Lung (tissue), 16 donors: ENCODE measurements around the gene MRGPRX1. TPM values are rescaled to one million over a fixed set of nuclear protein-coding genes. Genes with fewer than 3 reads are reported as not detected.

ENCODE experiments used
- ATAC-seq: fragments of 200-7000 bp; cut with Tn5 transposase; one replicate; pipeline ENCODE4 v1.9.1; 2020; ENCODE audit warnings: moderate number of reproducible peaks; ENCODE audit not compliant: insufficient read depth, low FRiP score
- DNase-seq, 3 donors: peaks; one replicate each; pipeline ENCODE4 v3.0.0-alpha.2; 2013 to 2017
- H3K27ac ChIP-seq, 2 donors: one replicate each; pipeline ENCODE4 v1.5.1; 2013; ENCODE audit warnings: mild to moderate bottlenecking in 2 of 2, moderate library complexity in 2 of 2, control low read depth in 1 of 2, inconsistent platforms in 1 of 2, low read depth in 1 of 2, low read length in 1 of 2
- H3K27me3 ChIP-seq, 3 donors: one replicate each; pipeline ENCODE4 v1.5.1; 2013; ENCODE audit warnings: low read length in 2 of 3; ENCODE audit not compliant: control insufficient read depth in 3 of 3, insufficient read depth in 3 of 3
- H3K36me3 ChIP-seq, 4 donors: one replicate each; pipeline ENCODE4 v1.5.1; 2013; ENCODE audit warnings: low read length in 4 of 4, mild to moderate bottlenecking in 1 of 4, moderate library complexity in 1 of 4; ENCODE audit not compliant: control insufficient read depth in 4 of 4, insufficient read depth in 4 of 4
- H3K4me1 ChIP-seq, 5 donors: one replicate each; pipeline ENCODE4 v1.5.1; 2013; ENCODE audit warnings: low read length in 5 of 5, mild to moderate bottlenecking in 2 of 5, moderate library complexity in 1 of 5; ENCODE audit not compliant: control insufficient read depth in 5 of 5, insufficient read depth in 5 of 5
- H3K4me3 ChIP-seq: one replicate; pipeline ENCODE4 v1.5.1; 2013; ENCODE audit warnings: mild to moderate bottlenecking, control low read depth, moderate library complexity
- H3K9ac ChIP-seq, 2 donors: one replicate each; pipeline ENCODE4 v1.5.1; 2013; ENCODE audit warnings: low read length in 2 of 2, control low read depth in 1 of 2; ENCODE audit not compliant: insufficient read depth in 1 of 2
- H3K9me3 ChIP-seq, 4 donors: one replicate each; pipeline ENCODE4 v1.5.1; 2013; ENCODE audit warnings: low read length in 3 of 4, mild to moderate bottlenecking in 1 of 4, moderate library complexity in 1 of 4; ENCODE audit not compliant: control insufficient read depth in 4 of 4, insufficient read depth in 3 of 4
- WGBS, 2 donors: extraction: QIAGEN DNeasy Blood & Tissue Kit; methylation state at CpG; one replicate each; pipeline ENCODE4 v1.1.7; 2013; 5-methylcytosine and 5-hydroxymethylcytosine counted together
- long read RNA-seq, 5 donors: transcript quantifications; one replicate each; lab custom pipeline, GENCODE V29; 2026
- polyA plus RNA-seq, 2 donors: library from polyadenylated mRNA; stranded (reverse); fragments of 200-250 nt; gene quantifications; one replicate each; pipeline ENCODE4 v1.2.1, GENCODE V29; 2013
- total RNA-seq, 2 donors: library from RNA; depleted of rRNA in 1 of 2; stranded (reverse); fragments of >200 nt in 1 of 2; gene quantifications; one replicate each; pipeline ENCODE4 v1.2.1, GENCODE V29; 2014 to 2021
- TF ChIP-seq, protein P1 (sequence below): IDR thresholded peaks from 2 replicates; pipeline ENCODE4 v1.5.1; 2012; ENCODE audit warnings: mild to moderate bottlenecking; ENCODE audit errors: control extremely low read depth, extremely low read depth
- donor health status: control.
- donor health status: control.
- donor health status: Bipolar disorder and iron deficiency.
- donor health status: healthy.
- donor health status: DM: yes; HTN: yes; CAD: no.

Gene MRGPRX1
- total RNA-seq (not detected), polyA plus RNA-seq (not detected)
- long read RNA-seq, donor 1, result 0 reads
- long read RNA-seq, donor 2, result 0 reads
- long read RNA-seq, donor 3, result 0 reads
- long read RNA-seq, donor 4, result 0 reads
- long read RNA-seq, donor 5, result 0 reads

- H3K4me1 ChIP-seq, result no peaks in the 10 kb centered on the region
- H3K27ac ChIP-seq, result no peak within 1 kb of the TSS
- H3K27me3 ChIP-seq, result no peaks in the 10 kb centered on the region
- TF ChIP-seq, protein P1, sequence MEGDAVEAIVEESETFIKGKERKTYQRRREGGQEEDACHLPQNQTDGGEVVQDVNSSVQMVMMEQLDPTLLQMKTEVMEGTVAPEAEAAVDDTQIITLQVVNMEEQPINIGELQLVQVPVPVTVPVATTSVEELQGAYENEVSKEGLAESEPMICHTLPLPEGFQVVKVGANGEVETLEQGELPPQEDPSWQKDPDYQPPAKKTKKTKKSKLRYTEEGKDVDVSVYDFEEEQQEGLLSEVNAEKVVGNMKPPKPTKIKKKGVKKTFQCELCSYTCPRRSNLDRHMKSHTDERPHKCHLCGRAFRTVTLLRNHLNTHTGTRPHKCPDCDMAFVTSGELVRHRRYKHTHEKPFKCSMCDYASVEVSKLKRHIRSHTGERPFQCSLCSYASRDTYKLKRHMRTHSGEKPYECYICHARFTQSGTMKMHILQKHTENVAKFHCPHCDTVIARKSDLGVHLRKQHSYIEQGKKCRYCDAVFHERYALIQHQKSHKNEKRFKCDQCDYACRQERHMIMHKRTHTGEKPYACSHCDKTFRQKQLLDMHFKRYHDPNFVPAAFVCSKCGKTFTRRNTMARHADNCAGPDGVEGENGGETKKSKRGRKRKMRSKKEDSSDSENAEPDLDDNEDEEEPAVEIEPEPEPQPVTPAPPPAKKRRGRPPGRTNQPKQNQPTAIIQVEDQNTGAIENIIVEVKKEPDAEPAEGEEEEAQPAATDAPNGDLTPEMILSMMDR, result no peak
- DNase-seq (no peak), ATAC-seq (no peak)
- H3K4me3 ChIP-seq, result no peak within 1 kb of the TSS
- no peak within 1 kb of the TSS for H3K9ac ChIP-seq
- WGBS, 2 donors, result 73 to 75% methylated on average over 2 of the region's 2 CpGs
- no peaks in the 10 kb centered on the region for H3K36me3 ChIP-seq
- no peaks in the 10 kb centered on the region for H3K9me3 ChIP-seq
Observed at GRCh38 chr11:18939314-18939713, at the start of gene MRGPRX1. Gene MRGPRX1, minus strand, starts transcription at chr11:18939414. Its CDS starts 4,630 bp downstream, at chr11:18934784.

GRCh38 chr11:18987454-18988231 lies 48.4 kb upstream of the MRGPRX1 start:
- ATAC-seq, result no peak
- TF ChIP-seq, protein P1, result no peak
- H3K4me1 ChIP-seq, result no peaks in the 10 kb centered on the region
- H3K27me3 ChIP-seq, result no peaks in the 10 kb centered on the region
- H3K36me3 ChIP-seq, result no peaks in the 10 kb centered on the region
- WGBS, 2 donors, result 89 to 91% methylated on average over 9 of the region's 9 CpGs
- no peak for DNase-seq
- no peak overlapping the region for H3K4me3 ChIP-seq
- H3K9me3 ChIP-seq, result peaks cover 0 to 4% (median 0%) of the 10 kb centered on the region in 4 donors
- no peak overlapping the region for H3K27ac ChIP-seq
- H3K9ac ChIP-seq, result no peak overlapping the region

GRCh38 chr11:18986744-18987143 lies 47.5 kb upstream of the MRGPRX1 start:
- Histone ChIP-seq H3K9ac (no peak overlapping the region), H3K27me3 (no peaks in the 10 kb centered on the region), H3K36me3 (no peaks in the 10 kb centered on the region), H3K9me3 (peaks cover 0 to 4% (median 0%) of the 10 kb centered on the region in 4 donors), H3K4me3 (no peak overlapping the region), H3K4me1 (no peaks in the 10 kb centered on the region), H3K27ac (no peak overlapping the region)
- TF ChIP-seq, protein P1, result no peak
- no peak for ATAC-seq
- DNase-seq, result peak in 1 of 3 donors; percentile 1
- WGBS, 2 donors, result 47 to 56% methylated on average over 3 of the region's 3 CpGs
